ENCODE data around the gene HOOK1.

The HOOK1 gene

GRCh38 chr1:59880735-59881134, 66.0 kb downstream of the HOOK1 start:
- Histone ChIP-seq H3K9me2 (replicated peaks; ENCODE audit: insufficient read depth, low read length) (no peaks in the 10 kb centered on the region), H3K4me3 (ENCODE audit: insufficient read depth, low read length, poor library complexity, severe bottlenecking) (no peak overlapping the region)
- no peak for TF ChIP-seq CTCF (IDR thresholded peaks at IDR 0.05; ENCODE audit: insufficient read depth, low read length, poor library complexity, severe bottlenecking)
- no peak for TF ChIP-seq EZH2phosphoT487 (conservative IDR thresholded peaks at IDR 0.05; ENCODE audit: low read length)

GRCh38 chr1:59885160-59885832, 70.5 kb downstream of the HOOK1 start:
- no peak overlapping the region for H2AFZ ChIP-seq (ENCODE audit: low read depth, low read length, severe bottlenecking)
- no peak overlapping the region for H3K4me2 ChIP-seq (ENCODE audit: low read depth, low read length, poor library complexity, severe bottlenecking)
- no peaks in the 10 kb centered on the region for H3F3A ChIP-seq (ENCODE audit: insufficient read depth)
- no peaks in the 10 kb centered on the region for H3K36me3 ChIP-seq (ENCODE audit: low read length)
- H3K9me3 ChIP-seq (ENCODE audit: insufficient read depth, low read length), result no peaks in the 10 kb centered on the region; the same call in 1 of the 2 replicates
- H3K27ac ChIP-seq (ENCODE audit: low read depth, low read length), result no peak overlapping the region
- no peaks in the 10 kb centered on the region for H3K27me3 ChIP-seq (ENCODE audit: low read length)
- no peak overlapping the region for H3K9ac ChIP-seq (ENCODE audit: low read length)
- no peaks in the 10 kb centered on the region for H3K9me2 ChIP-seq (replicated peaks; ENCODE audit: insufficient read depth, low read length)
- TF ChIP-seq EZH2phosphoT487 (conservative IDR thresholded peaks at IDR 0.05; ENCODE audit: low read length) (no peak), CTCF (IDR thresholded peaks at IDR 0.05; ENCODE audit: insufficient read depth, low read length, poor library complexity, severe bottlenecking) (no peak)
- H3K79me2 ChIP-seq (ENCODE audit: insufficient read depth, low read length), result no peaks in the 10 kb centered on the region
- H3K4me3 ChIP-seq (ENCODE audit: insufficient read depth, low read length, poor library complexity, severe bottlenecking), result no peak overlapping the region
- H4K20me1 ChIP-seq (ENCODE audit: low read depth, low read length), result no peaks in the 10 kb centered on the region

More at GRCh38 chr1:59880735-59881134, 66.0 kb downstream of the HOOK1 start:
- no peaks in the 10 kb centered on the region for H3F3A ChIP-seq (ENCODE audit: insufficient read depth)
- H4K20me1 ChIP-seq (ENCODE audit: low read depth, low read length), result no peaks in the 10 kb centered on the region
- H3K27ac ChIP-seq (ENCODE audit: low read depth, low read length), result no peak overlapping the region
- no peaks in the 10 kb centered on the region for H3K9me3 ChIP-seq (ENCODE audit: insufficient read depth, low read length)
- H3K4me2 ChIP-seq (ENCODE audit: low read depth, low read length, poor library complexity, severe bottlenecking), result no peak overlapping the region
- no peaks in the 10 kb centered on the region for H3K36me3 ChIP-seq (ENCODE audit: low read length)
- no peak overlapping the region for H2AFZ ChIP-seq (ENCODE audit: low read depth, low read length, severe bottlenecking)
- no peak overlapping the region for H3K9ac ChIP-seq (ENCODE audit: low read length)
- H3K27me3 ChIP-seq (ENCODE audit: low read length), result no peaks in the 10 kb centered on the region
- no peaks in the 10 kb centered on the region for H3K79me2 ChIP-seq (ENCODE audit: insufficient read depth, low read length)

- Histone ChIP-seq H3K9me2 (replicated peaks; ENCODE audit: insufficient read depth, low read length) (no peaks in the 10 kb centered on the region), H3F3A (ENCODE audit: insufficient read depth) (no peaks in the 10 kb centered on the region), H3K27ac (ENCODE audit: low read depth, low read length) (no peak overlapping the region), H3K9me3 (ENCODE audit: insufficient read depth, low read length) (no peaks in the 10 kb centered on the region; the same call in 1 of the 2 replicates), H3K36me3 (ENCODE audit: low read length) (no peaks in the 10 kb centered on the region), H3K4me3 (ENCODE audit: insufficient read depth, low read length, poor library complexity, severe bottlenecking) (no peak overlapping the region), H3K27me3 (ENCODE audit: low read length) (no peaks in the 10 kb centered on the region), H3K79me2 (ENCODE audit: insufficient read depth, low read length) (no peaks in the 10 kb centered on the region), H2AFZ (ENCODE audit: low read depth, low read length, severe bottlenecking) (no peak overlapping the region), H3K9ac (ENCODE audit: low read length) (no peak overlapping the region), H4K20me1 (ENCODE audit: low read depth, low read length) (no peaks in the 10 kb centered on the region), H3K4me2 (ENCODE audit: low read depth, low read length, poor library complexity, severe bottlenecking) (no peak overlapping the region)
- TF ChIP-seq CTCF (IDR thresholded peaks at IDR 0.05; ENCODE audit: insufficient read depth, low read length, poor library complexity, severe bottlenecking), result no peak
- TF ChIP-seq EZH2phosphoT487 (conservative IDR thresholded peaks at IDR 0.05; ENCODE audit: low read length), result no peak
These were observed 78.4 kb downstream of the HOOK1 start for GRCh38 chr1:59892841-59893811.
